Measurements from ENCODE around the gene TM4SF5.

Gene TM4SF5

GRCh38 chr17:4808378-4808767 lies 36.7 kb downstream of the TM4SF5 start:
- Histone ChIP-seq H3K18ac (ENCODE audit: low read length) (peak overlapping the region; percentile 13), H2AK5ac (ENCODE audit: low read length) (peak overlapping the region; percentile 27), H2BK120ac (ENCODE audit: insufficient read depth, low read length, poor library complexity) (no peak overlapping the region), H4K12ac (ENCODE audit: low read depth, low read length) (no peak overlapping the region), H2AFZ (ENCODE audit: insufficient read depth, low read length, poor library complexity) (no peak overlapping the region), H3K79me1 (ENCODE audit: low read length) (peaks cover 10% of the 10 kb centered on the region), H2BK12ac (ENCODE audit: low read length) (peak overlapping the region; percentile 33), H3K27ac (ENCODE audit: low read depth, low read length) (no peak overlapping the region), H4K8ac (ENCODE audit: low read depth, low read length) (no peak overlapping the region), H3K4me3 (ENCODE audit: low read depth, low read length) (no peak overlapping the region), H3K4me2 (ENCODE audit: low read length) (peak overlapping the region; percentile 66), H3K36me3 (ENCODE audit: control insufficient read depth in 1 of 2, insufficient read depth in 2 of 2, low read length in 2 of 2) (peaks cover 20 to 22% of the 10 kb centered on the region in 2 experiments), H3K23ac (ENCODE audit: low read length) (no peak overlapping the region), H3K4me1 (ENCODE audit: control insufficient read depth in 1 of 2, insufficient read depth in 2 of 2, low read length in 2 of 2) (peaks cover 26 to 29% of the 10 kb centered on the region in 2 experiments), H3K79me2 (ENCODE audit: control insufficient read depth, insufficient read depth, low read length, poor library complexity) (peaks cover 7% of the 10 kb centered on the region), H3K27me3 (ENCODE audit: insufficient read depth, low read length) (no peaks in the 10 kb centered on the region), H4K91ac (ENCODE audit: low read depth, low read length) (no peak overlapping the region), H2BK5ac (ENCODE audit: low read depth, low read length, poor library complexity) (no peak overlapping the region), H3K9me3 (ENCODE audit: insufficient read depth, low read depth, low read length) (peaks cover 2% of the 10 kb centered on the region), H3K14ac (ENCODE audit: low read length) (no peak overlapping the region), H3K9ac (ENCODE audit: low read length) (no peak overlapping the region), H3K4ac (ENCODE audit: low read depth, low read length) (peak overlapping the region; percentile 70)
- no CpG with 5 or more reads among the region's 6 CpGs for WGBS (ENCODE audit: extremely low coverage, insufficient coverage, insufficient read length)
- DNase-seq, result no peak

DNA sequence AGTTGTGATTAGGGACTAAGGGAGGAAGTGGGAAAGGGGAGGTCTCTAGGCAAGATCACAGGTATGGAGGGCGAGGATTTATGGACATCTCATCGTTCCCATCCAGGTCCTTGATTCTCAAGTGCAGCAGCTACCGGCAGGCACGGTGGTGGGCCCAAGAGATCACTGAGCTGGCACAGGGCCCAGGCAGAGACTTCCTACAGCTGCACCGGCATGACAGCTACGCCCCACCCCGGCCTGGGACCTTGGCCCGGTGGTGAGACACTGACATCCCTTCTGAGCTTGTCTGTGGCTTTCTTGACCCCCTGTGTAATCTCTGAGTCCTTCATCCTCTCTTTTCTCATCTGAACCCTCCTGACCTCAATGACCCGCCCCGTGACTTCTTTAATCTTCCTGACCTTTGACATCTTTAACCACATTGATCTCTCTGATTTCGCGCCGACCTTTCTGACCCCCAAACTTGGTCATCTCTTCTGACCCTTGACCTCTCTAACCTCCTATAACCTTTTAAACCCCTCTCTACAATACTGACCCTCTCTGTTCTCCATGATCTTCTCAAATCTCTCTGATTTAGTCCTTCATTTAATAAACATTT lies 39.1 kb downstream of the TM4SF5 start:
- no CpG with 5 or more reads among the region's 13 CpGs for WGBS (ENCODE audit: extremely low coverage, insufficient coverage, insufficient read length)
- H2AK5ac ChIP-seq (ENCODE audit: low read length), result no peak overlapping the region
- no peak overlapping the region for H2BK120ac ChIP-seq (ENCODE audit: insufficient read depth, low read length, poor library complexity)
- no peak overlapping the region for H4K12ac ChIP-seq (ENCODE audit: low read depth, low read length)
- no peak overlapping the region for H3K9ac ChIP-seq (ENCODE audit: low read length)
- DNase-seq, result no peak
- no peak overlapping the region for H2BK5ac ChIP-seq (ENCODE audit: low read depth, low read length, poor library complexity)
- no peak overlapping the region for H3K14ac ChIP-seq (ENCODE audit: low read length)
- no peak overlapping the region for H3K27ac ChIP-seq (ENCODE audit: low read depth, low read length)
- no peak overlapping the region for H2AFZ ChIP-seq (ENCODE audit: insufficient read depth, low read length, poor library complexity)
- H4K8ac ChIP-seq (ENCODE audit: low read depth, low read length), result no peak overlapping the region
- H3K18ac ChIP-seq (ENCODE audit: low read length), result no peak overlapping the region
- no peak overlapping the region for H2BK12ac ChIP-seq (ENCODE audit: low read length)
- no peaks in the 10 kb centered on the region for H3K27me3 ChIP-seq (ENCODE audit: insufficient read depth, low read length)
- no peak overlapping the region for H3K4me2 ChIP-seq (ENCODE audit: low read length)
- peaks cover 34 to 37% of the 10 kb centered on the region in 2 experiments for H3K36me3 ChIP-seq (ENCODE audit: control insufficient read depth in 1 of 2, insufficient read depth in 2 of 2, low read length in 2 of 2)
- no peak overlapping the region for H3K4me3 ChIP-seq (ENCODE audit: low read depth, low read length)
- H3K23ac ChIP-seq (ENCODE audit: low read length), result no peak overlapping the region
- no peak overlapping the region for H3K4ac ChIP-seq (ENCODE audit: low read depth, low read length)
- H3K4me1 ChIP-seq (ENCODE audit: control insufficient read depth in 1 of 2, insufficient read depth in 2 of 2, low read length in 2 of 2), result peaks cover 26 to 29% of the 10 kb centered on the region in 2 experiments
- H3K79me1 ChIP-seq (ENCODE audit: low read length), result peaks cover 10% of the 10 kb centered on the region
- H3K9me3 ChIP-seq (ENCODE audit: insufficient read depth, low read depth, low read length), result peaks cover 2% of the 10 kb centered on the region
- H3K79me2 ChIP-seq (ENCODE audit: control insufficient read depth, insufficient read depth, low read length, poor library complexity), result peaks cover 7% of the 10 kb centered on the region
- H4K91ac ChIP-seq (ENCODE audit: low read depth, low read length), result no peak overlapping the region

GRCh38 chr17:4811471-4811870 lies 39.8 kb downstream of the TM4SF5 start:
- Histone ChIP-seq H2AK5ac (ENCODE audit: low read length) (no peak overlapping the region), H4K8ac (ENCODE audit: low read depth, low read length) (no peak overlapping the region), H2BK5ac (ENCODE audit: low read depth, low read length, poor library complexity) (no peak overlapping the region), H3K14ac (ENCODE audit: low read length) (no peak overlapping the region), H3K36me3 (ENCODE audit: control insufficient read depth in 1 of 2, insufficient read depth in 2 of 2, low read length in 2 of 2) (peaks cover 41 to 44% of the 10 kb centered on the region in 2 experiments), H3K23ac (ENCODE audit: low read length) (no peak overlapping the region), H3K4me3 (ENCODE audit: low read depth, low read length) (no peak overlapping the region), H3K27me3 (ENCODE audit: insufficient read depth, low read length) (no peaks in the 10 kb centered on the region), H4K12ac (ENCODE audit: low read depth, low read length) (no peak overlapping the region), H3K9me3 (ENCODE audit: insufficient read depth, low read depth, low read length) (peaks cover 2% of the 10 kb centered on the region), H4K91ac (ENCODE audit: low read depth, low read length) (no peak overlapping the region), H3K18ac (ENCODE audit: low read length) (no peak overlapping the region), H3K79me1 (ENCODE audit: low read length) (peaks cover 10% of the 10 kb centered on the region), H2BK120ac (ENCODE audit: insufficient read depth, low read length, poor library complexity) (no peak overlapping the region), H3K4ac (ENCODE audit: low read depth, low read length) (no peak overlapping the region), H3K27ac (ENCODE audit: low read depth, low read length) (no peak overlapping the region), H3K4me1 (ENCODE audit: control insufficient read depth in 1 of 2, insufficient read depth in 2 of 2, low read length in 2 of 2) (peaks cover 26 to 29% of the 10 kb centered on the region in 2 experiments), H2BK12ac (ENCODE audit: low read length) (no peak overlapping the region), H3K79me2 (ENCODE audit: control insufficient read depth, insufficient read depth, low read length, poor library complexity) (peaks cover 6% of the 10 kb centered on the region), H2AFZ (ENCODE audit: insufficient read depth, low read length, poor library complexity) (no peak overlapping the region), H3K4me2 (ENCODE audit: low read length) (no peak overlapping the region), H3K9ac (ENCODE audit: low read length) (no peak overlapping the region)
- WGBS (ENCODE audit: extremely low coverage, insufficient coverage, insufficient read length), result no CpG with 5 or more reads among the region's 12 CpGs
- peak; percentile 79 to 88 for DNase-seq

DNA sequence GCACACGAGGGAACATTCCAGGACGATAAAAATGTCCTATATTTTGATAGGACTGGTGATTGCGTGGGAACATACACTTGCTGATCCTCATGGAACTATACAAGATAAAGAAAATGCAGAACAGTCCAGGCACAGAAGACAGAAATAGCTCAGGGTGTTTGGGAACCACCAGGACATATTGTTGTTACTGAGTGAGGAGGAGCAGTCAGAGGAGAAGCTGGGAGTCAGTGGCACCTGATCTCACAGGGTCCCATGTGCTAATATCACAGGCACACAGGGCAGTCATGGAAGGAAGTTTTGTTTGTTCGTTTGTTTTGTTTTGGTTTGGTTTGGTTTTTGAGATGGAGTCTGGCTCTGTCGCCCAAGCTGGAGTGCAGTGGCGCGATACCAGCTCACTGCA lies 41.0 kb downstream of the TM4SF5 start:
- no peak overlapping the region for H2AFZ ChIP-seq (ENCODE audit: insufficient read depth, low read length, poor library complexity)
- H2BK12ac ChIP-seq (ENCODE audit: low read length), result no peak overlapping the region
- H3K9ac ChIP-seq (ENCODE audit: low read length), result no peak overlapping the region
- H4K91ac ChIP-seq (ENCODE audit: low read depth, low read length), result no peak overlapping the region
- peaks cover 24 to 28% of the 10 kb centered on the region in 2 experiments for H3K4me1 ChIP-seq (ENCODE audit: control insufficient read depth in 1 of 2, insufficient read depth in 2 of 2, low read length in 2 of 2)
- H3K4ac ChIP-seq (ENCODE audit: low read depth, low read length), result no peak overlapping the region
- H3K4me2 ChIP-seq (ENCODE audit: low read length), result no peak overlapping the region
- DNase-seq, result no peak
- H3K4me3 ChIP-seq (ENCODE audit: low read depth, low read length), result no peak overlapping the region
- H4K8ac ChIP-seq (ENCODE audit: low read depth, low read length), result no peak overlapping the region
- no peak overlapping the region for H3K27ac ChIP-seq (ENCODE audit: low read depth, low read length)
- H3K9me3 ChIP-seq (ENCODE audit: insufficient read depth, low read depth, low read length), result peaks cover 5% of the 10 kb centered on the region
- no peak overlapping the region for H3K14ac ChIP-seq (ENCODE audit: low read length)
- no peak overlapping the region for H2BK5ac ChIP-seq (ENCODE audit: low read depth, low read length, poor library complexity)
- no CpG with 5 or more reads among the region's 7 CpGs for WGBS (ENCODE audit: extremely low coverage, insufficient coverage, insufficient read length)
- peaks cover 2% of the 10 kb centered on the region for H3K79me1 ChIP-seq (ENCODE audit: low read length)
- no peak overlapping the region for H2BK120ac ChIP-seq (ENCODE audit: insufficient read depth, low read length, poor library complexity)
- H3K79me2 ChIP-seq (ENCODE audit: control insufficient read depth, insufficient read depth, low read length, poor library complexity), result peaks cover under 1% of the 10 kb centered on the region
- no peak overlapping the region for H2AK5ac ChIP-seq (ENCODE audit: low read length)
- H3K18ac ChIP-seq (ENCODE audit: low read length), result no peak overlapping the region
- no peak overlapping the region for H4K12ac ChIP-seq (ENCODE audit: low read depth, low read length)
- no peaks in the 10 kb centered on the region for H3K27me3 ChIP-seq (ENCODE audit: insufficient read depth, low read length)
- H3K23ac ChIP-seq (ENCODE audit: low read length), result no peak overlapping the region
- H3K36me3 ChIP-seq (ENCODE audit: control insufficient read depth in 1 of 2, insufficient read depth in 2 of 2, low read length in 2 of 2), result peaks cover 50 to 52% of the 10 kb centered on the region in 2 experiments

Measured in trophoblast cell (in vitro differentiated cells and primary cell).